Activated CD4-positive, CD25-positive, alpha-beta regulatory T cell treated with anti-CD3 and anti-CD28 coated beads, Interleukin-2, amount 50 U/mL, for 24 hours (primary cell): ENCODE results near the gene UCP3.

Experiments used
- ATAC-seq, 2 donors: fragments of 150-1000 bp; cut with Tn5 transposase; one replicate each; pipeline ENCODE4 v1.10.0; 2021; ENCODE audit warnings: mild to moderate bottlenecking in 1 of 2, moderate library complexity in 1 of 2

Gene UCP3

DNA sequence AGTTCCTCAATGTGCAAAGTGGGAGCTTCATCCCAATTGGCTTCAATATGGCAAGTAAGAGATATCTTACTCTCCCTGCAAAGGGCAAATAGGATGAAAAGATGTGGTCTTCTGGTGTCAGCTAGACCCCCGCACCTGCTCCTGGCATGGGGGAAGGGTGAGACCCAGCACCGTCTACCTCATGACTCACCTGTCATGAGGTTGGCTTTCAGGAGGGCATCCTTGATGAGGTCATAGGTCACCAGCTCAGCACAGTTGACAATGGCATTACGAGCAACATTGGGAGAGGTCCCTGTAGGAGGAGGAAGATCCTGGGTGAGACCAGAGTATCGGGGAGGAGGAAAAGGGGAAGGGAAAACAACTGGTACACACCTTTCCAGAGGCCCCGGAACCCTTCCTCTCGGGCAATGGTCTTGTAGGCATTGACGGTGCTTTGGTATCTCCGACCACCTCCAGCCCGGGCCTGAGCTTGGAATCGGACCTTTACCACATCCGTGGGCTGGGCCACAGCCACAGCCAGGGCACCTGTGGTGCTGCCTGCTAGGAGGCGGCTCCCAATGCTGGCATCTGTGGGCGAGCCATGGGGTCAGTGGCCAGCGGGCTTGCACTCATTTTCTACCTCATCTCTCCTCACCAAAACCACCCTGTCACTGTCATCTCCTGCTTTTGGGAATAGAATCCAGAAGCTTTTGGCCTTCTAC, 32.3 kb downstream of the UCP3 start:
- no peak for ATAC-seq

DNA sequence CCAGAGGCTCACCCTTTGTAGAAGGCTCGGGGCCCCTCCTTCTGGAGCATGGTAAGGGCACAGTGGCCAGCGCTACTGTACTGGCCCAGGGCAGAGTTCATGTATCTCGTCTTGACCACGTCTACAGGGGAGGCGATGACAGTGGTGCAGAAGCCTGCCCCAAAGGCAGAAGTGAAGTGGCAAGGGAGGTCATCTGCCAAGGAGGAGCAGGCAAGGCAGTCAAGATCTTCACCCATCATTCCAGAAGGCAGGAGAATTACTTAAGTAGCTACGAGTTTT, 33.5 kb downstream of the UCP3 start:
- ATAC-seq, result no peak

GRCh38 chr11:73974604-73975478, 34.0 kb downstream of the UCP3 start:
- no peak for ATAC-seq

DNA sequence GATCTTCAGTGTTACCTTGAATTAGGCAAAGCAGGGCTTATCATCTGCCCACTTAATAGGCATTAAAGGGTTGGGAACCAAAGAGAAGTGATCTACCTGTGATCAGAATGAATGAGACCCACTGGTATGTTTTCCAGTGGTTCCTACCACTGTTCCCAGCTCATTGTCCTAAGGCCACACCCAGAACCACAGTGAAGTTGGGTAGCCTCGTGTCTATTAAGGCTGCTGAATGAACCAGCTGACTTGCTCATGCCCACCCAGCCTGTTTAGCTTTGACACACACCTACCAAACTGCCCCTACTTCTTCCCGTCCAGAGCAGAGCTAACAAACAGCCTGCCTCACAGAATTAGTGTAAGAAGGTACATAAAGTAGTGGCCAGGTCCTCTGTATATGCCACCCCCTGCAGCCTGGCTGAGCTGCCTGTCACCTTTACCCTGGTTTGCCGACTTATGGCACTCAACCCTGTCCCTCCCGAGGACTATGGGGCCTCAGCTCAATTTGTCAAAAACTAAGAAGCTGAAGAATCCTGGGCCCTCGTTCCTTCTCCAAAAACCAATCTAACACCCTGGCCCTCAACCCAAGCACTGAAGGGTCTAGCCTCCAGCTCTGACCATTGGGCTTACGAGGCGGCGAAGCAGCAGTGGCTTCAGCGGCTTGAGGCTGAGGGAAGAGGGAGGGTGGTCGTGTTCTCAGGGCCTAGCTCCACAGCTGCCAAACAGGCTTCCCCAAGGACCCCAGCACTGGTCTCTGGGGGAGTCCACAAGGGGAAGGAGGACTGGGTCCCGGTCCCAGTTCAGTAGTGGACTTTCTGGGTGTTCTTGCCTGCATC, 36.0 kb downstream of the UCP3 start:
- ATAC-seq, result no peak

DNA sequence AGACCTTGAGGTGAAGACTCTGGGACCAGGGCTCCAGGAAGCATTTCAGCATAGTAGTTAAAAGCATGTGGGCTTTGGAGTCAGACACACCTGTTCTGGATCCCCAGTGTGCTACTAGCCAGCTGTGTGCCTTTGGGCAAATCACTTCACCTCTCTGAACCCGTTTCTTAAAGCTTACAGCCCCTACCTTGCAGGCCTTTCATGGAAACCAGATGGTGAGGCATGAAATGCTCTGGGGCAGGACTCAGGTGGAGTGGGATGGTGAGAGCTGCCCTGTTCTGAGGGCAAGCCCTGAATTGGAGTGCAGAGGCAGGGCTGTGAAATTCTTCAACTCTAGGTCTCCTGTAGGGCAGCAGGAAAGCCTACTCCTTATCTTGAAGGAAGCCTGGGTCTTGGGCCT, 36.7 kb downstream of the UCP3 start:
- no peak for ATAC-seq

DNA sequence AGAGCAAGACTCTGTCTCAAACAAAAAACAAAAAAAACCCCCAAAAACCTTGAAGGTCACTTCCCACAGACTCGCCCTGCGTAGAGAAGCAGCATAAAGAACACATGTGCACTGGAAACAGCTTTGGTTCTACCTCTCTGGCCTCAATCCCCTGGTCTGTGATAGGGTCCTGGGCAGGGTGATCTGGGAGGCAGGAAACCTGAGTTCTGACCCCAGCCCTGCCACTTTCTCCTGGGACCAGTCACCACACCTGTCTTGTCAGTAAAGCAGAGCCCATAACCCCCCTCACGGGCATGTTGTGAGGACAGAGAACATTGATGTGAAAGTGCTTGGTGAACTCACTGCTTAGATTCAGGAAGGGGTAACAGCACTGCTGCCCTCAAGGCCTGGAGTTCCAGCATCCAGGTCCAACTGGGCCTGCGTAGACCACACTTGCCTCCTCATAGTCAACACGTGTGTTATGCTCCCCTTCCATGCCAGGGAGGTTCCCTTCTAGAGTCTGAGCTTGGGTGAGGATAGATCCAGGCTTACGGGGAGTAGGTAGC, 37.6 kb downstream of the UCP3 start:
- no peak for ATAC-seq

DNA sequence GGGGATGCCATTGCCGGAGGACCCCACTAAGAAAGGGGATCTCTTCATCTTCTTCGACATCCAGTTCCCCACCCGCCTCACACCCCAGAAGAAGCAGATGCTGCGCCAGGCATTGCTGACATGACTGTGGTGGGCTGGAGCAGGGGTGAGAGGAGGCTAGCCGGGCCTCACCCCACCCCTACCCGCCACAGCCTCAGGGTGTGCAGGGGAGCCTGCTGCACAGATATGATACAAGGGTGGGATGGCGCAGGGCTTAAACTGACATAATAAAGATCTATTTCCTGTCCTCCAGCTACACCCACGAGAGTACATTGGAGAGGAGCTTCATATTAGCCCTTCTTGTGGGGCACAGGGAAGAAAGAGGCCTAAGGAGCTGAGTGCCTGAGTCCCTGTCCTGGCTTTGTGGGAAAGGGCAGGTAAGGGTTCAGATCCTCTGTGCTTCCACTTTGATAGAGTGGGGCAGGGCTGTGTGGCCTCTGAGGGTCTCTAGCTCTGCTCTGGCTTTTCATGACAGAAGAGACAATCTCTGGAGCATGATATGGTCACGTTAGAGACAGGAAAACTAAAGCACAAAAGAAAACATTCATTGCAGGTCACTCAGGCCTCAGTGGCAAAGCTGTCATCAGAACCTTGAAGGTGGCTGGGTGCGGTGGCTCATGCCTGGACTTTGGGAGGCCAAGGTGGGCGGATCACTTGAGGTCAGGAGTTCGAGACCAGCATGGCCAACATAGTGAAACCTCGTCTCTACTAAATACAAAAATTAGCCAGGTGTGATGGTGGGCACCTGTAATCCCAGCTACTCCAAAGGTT, 38.7 kb downstream of the UCP3 start:
- peak in 1 of 2 donors; percentile 12 for ATAC-seq

- no peak for ATAC-seq
These were observed 39.8 kb downstream of the UCP3 start for GRCh38 chr11:73969091-73969490.

DNA sequence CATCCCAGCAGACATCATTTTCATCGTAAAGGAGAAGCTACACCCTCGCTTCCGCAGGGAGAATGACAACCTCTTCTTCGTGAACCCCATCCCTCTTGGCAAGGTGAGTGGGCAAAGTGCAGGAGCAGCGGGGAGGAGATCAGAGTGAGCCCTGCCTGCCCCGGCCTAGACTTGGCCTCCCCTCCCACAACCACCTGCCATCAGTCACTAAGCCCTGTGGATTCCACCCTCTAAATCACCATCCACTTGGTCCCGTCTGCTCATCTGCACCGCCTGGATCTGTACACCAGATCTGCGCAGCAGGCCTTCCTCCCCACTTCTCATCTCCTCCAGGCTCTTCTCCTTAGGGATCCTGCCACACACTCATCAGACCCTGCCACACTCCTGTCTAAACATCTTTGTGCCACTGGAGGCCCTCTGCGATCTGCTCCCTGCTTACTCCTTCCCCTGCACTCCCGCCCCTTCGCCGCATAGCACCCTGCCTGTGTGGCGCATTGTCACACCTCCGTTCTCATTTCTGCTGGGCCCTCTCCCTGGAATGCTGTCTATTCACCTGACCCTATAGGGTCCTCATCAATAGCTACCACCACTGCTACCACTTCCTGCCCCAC, 40.4 kb downstream of the UCP3 start:
- ATAC-seq, result no peak

GRCh38 chr11:73965764-73966121, 43.1 kb downstream of the UCP3 start:
- no peak for ATAC-seq

GRCh38 chr11:73965076-73965763, 43.7 kb downstream of the UCP3 start:
- no peak for ATAC-seq

GRCh38 chr11:73963861-73964260, 45.0 kb downstream of the UCP3 start:
- no peak for ATAC-seq

DNA sequence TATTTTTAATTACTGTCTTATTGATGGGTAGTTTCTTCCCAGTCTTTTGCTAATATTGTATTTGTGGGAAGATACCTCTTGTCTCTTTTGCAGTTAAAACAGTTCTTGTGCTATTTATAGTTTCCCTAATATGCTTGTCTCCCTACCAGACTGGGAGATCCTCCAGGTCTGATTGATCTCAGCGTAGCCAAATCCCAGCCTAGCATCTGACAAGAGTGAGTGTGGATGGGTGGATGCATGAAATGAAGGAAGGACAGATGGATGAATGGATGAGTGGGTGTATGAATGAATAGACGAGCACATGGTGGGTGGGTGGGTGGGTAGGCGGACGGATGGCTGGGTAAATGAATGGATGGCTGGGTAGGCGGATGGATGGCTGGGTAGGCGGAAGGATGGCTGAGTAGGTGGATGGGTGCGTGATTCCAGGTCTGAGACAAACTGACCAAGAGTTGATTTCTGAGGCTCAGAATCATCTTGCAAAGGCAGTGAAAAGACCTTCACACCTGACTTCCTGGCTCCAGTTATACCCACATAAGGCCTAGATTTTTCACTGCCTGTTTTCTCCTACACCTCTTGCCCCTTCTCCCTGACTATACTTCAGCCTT, 46.7 kb downstream of the UCP3 start:
- no peak for ATAC-seq

GRCh38 chr11:73961321-73961720, 47.6 kb downstream of the UCP3 start:
- no peak for ATAC-seq

DNA sequence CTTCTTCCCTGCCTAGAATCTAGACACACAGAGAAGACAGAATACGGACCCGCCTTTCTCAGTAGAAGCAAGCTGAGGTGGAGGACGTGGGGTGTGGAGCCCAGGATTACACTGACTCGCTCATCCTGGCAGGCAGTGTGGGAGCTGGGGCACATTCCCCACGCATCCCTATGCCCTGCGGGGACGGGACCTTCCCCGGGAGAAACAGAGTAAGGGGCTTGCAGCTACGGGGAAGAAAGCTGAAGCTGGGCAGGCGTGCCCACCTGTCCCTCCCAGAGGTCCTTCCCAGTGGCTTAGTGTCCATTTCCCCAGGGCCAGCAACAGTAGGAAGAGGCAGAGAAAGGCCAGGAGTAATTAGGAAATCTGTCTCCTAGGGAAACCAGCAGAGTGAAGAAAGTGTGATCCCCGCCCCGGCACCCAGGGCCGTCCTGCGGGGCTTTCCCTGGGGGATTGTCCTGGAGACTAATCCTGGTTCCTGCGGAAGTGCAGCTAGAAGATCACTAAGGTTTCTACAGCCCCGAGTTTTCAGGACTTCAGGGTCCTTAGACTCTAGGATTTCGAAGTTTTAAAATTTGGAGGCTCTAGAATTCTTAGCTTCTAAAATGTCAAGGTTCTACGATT, 50.3 kb downstream of the UCP3 start:
- ATAC-seq, result no peak

DNA sequence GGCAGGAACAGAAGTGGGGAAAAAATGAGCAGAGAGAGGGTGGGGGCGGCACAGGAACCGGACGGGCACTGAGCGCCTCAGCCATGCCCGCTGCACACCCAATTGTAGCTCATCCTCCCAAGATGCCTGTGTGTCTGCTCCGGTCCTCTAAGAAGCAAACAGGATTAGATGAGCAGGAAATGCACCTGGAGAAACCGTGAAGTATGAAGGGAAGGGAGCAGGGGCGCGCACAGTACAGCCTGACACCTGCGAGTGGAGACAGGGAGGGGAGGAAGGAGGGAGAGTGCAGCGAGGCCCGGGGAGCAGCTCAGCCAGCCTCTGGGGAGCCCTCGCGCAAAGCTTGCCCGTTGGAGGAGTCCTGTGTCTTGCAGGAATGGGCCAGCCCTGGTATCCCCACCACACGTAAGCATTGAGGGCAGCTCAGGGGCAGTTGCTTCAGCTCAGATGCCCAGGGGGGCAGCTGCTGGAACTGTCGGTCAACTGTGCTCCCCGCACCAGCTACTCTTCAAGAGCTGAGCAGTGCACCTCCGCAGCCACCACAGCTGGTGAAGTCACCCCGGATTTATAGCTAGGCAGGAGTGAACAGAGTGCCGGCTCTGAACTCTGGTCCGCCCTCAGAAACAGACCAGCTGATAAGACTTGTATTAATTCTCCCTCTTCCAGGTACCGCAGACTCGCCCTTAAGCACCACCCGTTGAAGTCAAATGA, 51.1 kb downstream of the UCP3 start:
- no peak for ATAC-seq

GRCh38 chr11:73956876-73957653, 51.8 kb downstream of the UCP3 start:
- no peak for ATAC-seq

- ATAC-seq, result no peak
These were observed 57.1 kb downstream of the UCP3 start for GRCh38 chr11:73951797-73952196.
